Measurements from ENCODE around the gene FAM240A.

FAM240A gene

GRCh38 chr3:46619845-46620778 is 7.8 kb downstream of the FAM240A start:
- DNase-seq (ENCODE audit: insufficient read length, low spot score) (no peak), FAIRE-seq (no peak)

- FAIRE-seq (no peak), DNase-seq (ENCODE audit: insufficient read length, low spot score) (no peak)
Measured at GRCh38 chr3:46624533-46624932, 12.2 kb downstream of the FAM240A start.

DNA sequence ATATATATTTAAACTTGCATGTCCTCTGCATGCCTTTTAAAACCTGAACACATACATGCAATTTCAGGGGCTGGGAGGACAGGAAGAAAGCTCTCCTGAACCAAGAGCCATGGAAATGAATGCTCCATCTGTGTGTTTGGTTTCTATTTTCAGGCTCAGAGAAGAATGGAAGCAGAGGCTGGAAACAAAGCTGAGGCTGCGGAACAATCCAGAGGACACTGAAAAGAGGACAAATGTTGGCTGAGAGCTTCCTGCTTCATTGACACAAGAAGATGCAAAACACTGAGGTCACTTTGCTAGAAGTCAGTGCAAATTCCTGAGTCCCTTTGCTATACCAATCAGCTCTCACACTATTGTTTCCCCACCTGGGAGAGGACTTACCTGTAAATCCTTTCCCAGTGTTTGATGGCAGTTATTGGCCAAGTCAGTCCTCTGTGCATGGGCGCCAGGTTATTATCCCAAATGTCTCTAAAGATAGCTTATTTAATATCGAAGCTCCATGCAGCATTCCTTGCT is 12.7 kb downstream of the FAM240A start:
- FAIRE-seq: no peak
- DNase-seq (ENCODE audit: insufficient read length, low spot score): no peak

DNA sequence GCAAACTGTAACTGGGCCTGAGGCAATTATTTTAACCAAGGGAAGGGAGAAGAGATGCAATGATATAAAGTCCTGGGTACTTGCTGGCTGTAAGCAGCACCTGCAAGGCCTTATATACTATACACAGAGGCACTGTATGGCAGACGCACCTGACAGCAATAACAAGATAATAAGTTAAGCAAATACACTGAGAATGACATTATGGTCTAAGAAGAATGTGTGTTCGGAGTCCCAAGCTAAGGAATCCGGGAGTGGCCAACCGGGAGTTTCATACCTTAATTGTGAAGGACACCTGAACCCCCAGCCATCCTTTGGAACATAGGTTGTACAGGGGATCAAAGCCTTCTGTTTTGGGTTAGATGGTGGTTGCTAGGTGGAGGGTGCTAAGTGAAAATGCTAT is 13.7 kb downstream of the FAM240A start:
- FAIRE-seq (no peak), DNase-seq (ENCODE audit: insufficient read length, low spot score) (no peak)

DNA sequence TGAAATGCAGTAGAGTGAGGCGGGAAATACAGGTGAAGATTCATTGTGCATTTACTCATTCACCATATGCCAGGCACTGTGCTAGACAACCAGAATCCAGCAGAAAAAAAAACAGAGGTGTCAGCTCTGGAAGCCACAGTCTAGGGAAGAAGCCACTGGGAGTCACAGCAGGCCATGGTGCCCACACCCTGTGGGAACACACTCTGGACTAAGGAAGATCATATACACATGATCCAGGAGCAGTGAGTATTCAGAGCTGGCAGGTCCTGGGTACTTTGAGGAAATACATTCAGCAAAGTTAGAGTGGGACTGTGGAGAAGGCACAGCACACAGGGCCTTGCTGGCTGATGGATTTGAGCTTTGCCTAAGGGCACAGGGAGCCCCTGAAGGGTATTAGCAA is 14.8 kb downstream of the FAM240A start:
- FAIRE-seq: no peak

GRCh38 chr3:46628901-46629369 is 16.6 kb downstream of the FAM240A start:
- no peak for FAIRE-seq
- no peak for DNase-seq (ENCODE audit: insufficient read length, low spot score)

More for the DNA sequence above, 14.8 kb downstream of the FAM240A start:
- no peak for DNase-seq (ENCODE audit: insufficient read length, low spot score)

- FAIRE-seq (no peak), DNase-seq (ENCODE audit: insufficient read length, low spot score) (no peak)
Measured at GRCh38 chr3:46629551-46630517, 17.5 kb downstream of the FAM240A start.

DNA sequence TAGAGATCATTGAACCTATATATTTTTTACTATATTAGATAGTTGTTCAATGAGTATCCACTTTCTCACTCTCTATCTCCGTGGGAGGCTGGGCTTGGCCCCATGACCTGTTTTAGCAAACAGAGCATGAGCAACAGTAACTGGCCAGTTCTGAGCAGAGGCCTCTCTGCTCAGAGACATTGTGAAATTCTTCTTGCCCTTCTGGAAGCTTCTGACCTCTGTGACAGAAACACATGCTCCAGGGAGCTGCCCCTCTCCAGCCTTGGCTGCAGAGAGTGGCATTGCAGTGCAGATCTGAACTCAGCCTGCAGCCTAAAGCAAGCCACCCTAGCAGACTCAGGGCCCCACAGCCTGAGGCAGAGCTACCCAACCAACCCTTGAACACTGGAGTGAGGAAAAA is 20.5 kb downstream of the FAM240A start:
- DNase-seq (ENCODE audit: insufficient read length, low spot score) (no peak), FAIRE-seq (no peak)

- FAIRE-seq: no peak
- no peak for DNase-seq (ENCODE audit: insufficient read length, low spot score)
Measured at GRCh38 chr3:46634856-46635255, 22.5 kb downstream of the FAM240A start.

GRCh38 chr3:46639221-46639620 is 26.9 kb downstream of the FAM240A start:
- FAIRE-seq: no peak
- no peak for DNase-seq (ENCODE audit: insufficient read length, low spot score)

- no peak for DNase-seq (ENCODE audit: insufficient read length, low spot score)
- FAIRE-seq: no peak
Measured at GRCh38 chr3:46640927-46641326, 28.6 kb downstream of the FAM240A start.

DNA sequence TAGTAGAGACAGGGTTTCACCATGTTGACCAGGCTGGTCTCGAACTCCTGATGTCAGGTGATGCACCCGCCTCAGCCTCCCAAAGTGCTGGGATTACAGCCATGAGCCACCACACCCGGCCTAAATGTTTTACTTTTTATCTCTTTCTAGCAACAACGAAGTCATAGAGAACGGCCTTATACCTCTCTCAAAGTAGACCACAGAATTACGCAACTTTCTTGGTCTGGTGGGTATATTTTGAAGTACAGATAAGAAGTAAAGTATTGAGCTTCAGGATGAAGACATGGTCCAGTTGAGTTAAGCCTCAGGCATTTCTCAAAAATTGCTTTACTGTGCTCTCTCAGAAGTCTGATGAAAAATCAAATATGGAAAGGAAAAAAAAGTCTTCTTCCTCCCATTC is 30.6 kb downstream of the FAM240A start:
- DNase-seq (ENCODE audit: insufficient read length, low spot score) (no peak), FAIRE-seq (no peak)

GRCh38 chr3:46643701-46644100 is 31.4 kb downstream of the FAM240A start:
- no peak for FAIRE-seq
- no peak for DNase-seq (ENCODE audit: insufficient read length, low spot score)

- no peak for FAIRE-seq
Measured at GRCh38 chr3:46646700-46647099, 34.4 kb downstream of the FAM240A start.

GRCh38 chr3:46648096-46648495 is 35.8 kb downstream of the FAM240A start:
- DNase-seq (ENCODE audit: insufficient read length, low spot score) (no peak), FAIRE-seq (no peak)

More at GRCh38 chr3:46646700-46647099, 34.4 kb downstream of the FAM240A start:
- no peak for DNase-seq (ENCODE audit: insufficient read length, low spot score)

GRCh38 chr3:46649436-46649835 is 37.1 kb downstream of the FAM240A start:
- no peak for FAIRE-seq
- DNase-seq (ENCODE audit: insufficient read length, low spot score): no peak

GRCh38 chr3:46651084-46651483 is 38.8 kb downstream of the FAM240A start:
- DNase-seq (ENCODE audit: insufficient read length, low spot score) (no peak), FAIRE-seq (no peak)

- FAIRE-seq (no peak), DNase-seq (ENCODE audit: insufficient read length, low spot score) (no peak)
Measured at GRCh38 chr3:46655271-46655670, 42.9 kb downstream of the FAM240A start.

- no peak for DNase-seq (ENCODE audit: insufficient read length, low spot score)
- FAIRE-seq: no peak
Measured at GRCh38 chr3:46656778-46657556, 44.6 kb downstream of the FAM240A start.

- FAIRE-seq (no peak), DNase-seq (ENCODE audit: insufficient read length, low spot score) (no peak)
Measured at GRCh38 chr3:46659285-46659684, 47.0 kb downstream of the FAM240A start.
